Measurements from ENCODE around the gene WDR41.

WDR41 gene

DNA sequence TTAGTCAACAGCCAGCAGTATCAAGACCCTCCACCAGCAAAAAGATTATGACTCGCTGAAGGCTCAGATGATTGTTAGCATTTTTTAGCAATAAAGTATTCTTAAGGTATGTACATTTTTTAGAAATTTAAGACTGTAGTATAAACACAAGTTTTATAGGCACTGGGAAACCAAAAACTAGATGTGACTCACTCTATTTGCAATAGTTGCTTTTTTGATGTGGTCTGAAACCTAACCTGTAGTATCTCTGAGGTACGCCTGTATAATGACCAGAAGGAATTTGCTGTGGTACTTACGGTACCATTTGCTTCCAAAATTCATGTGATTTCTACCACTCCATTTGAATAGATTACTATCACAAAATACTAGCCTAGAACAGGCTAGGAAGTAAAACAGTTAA is 60.8 kb downstream of the WDR41 start:
- DNase-seq (ENCODE audit: low read depth in 1 of 2, low spot score in 1 of 2) = no peak

DNA sequence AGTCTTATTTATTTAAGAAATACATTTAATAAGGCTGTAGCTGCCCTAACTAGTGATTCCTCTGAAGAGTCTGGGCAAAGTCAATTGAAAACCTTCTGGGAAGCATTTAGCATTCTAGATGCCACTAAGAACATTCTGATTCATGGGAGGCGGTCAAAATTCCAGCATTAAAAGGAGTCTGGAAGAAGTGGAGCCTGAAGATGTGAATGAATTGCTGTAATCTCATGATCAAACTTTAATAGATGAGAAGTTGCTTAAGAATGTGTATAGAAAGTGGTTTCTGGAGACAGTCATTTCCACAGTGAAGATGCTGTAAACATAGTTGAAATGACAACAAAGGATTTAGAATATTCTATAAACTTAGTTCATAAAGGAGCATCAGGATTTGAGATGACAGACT is 61.4 kb downstream of the WDR41 start:
- no peak for DNase-seq (ENCODE audit: low read depth in 1 of 2, low spot score in 1 of 2)
- no peak for TF ChIP-seq JUND (IDR thresholded peaks at IDR 0.05; ENCODE audit: low read depth)
- in situ Hi-C loops (cut with HindIII; ENCODE audit: low pct_unique_long_range_greater_than_20kb, low sequenced_read_pairs) = no loop called here

More for the DNA sequence above, 60.8 kb downstream of the WDR41 start:
- in situ Hi-C loops (cut with HindIII; ENCODE audit: low pct_unique_long_range_greater_than_20kb, low sequenced_read_pairs) = no loop called here
- TF ChIP-seq JUND (IDR thresholded peaks at IDR 0.05; ENCODE audit: low read depth) = no peak

DNA sequence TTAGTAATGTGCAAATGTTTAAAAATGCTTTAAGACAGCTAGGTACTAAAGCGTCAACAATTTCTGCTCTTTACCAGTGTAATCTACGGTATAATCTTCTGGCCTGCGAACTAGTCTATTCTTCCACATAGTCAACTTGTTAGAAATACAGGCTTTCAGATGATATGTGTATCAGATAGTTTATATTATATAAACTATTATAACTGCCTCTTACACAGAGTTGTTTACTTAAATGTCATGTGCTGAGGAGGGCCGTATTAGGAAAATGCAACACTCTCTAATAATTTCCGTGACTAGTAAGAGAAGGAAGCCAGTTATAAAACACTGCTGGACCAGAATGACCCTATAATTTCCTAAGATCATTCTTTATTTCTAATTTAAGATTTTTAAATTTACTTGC is 63.6 kb downstream of the WDR41 start:
- in situ Hi-C loops (cut with HindIII; ENCODE audit: low pct_unique_long_range_greater_than_20kb, low sequenced_read_pairs) = no loop called here
- TF ChIP-seq JUND (IDR thresholded peaks at IDR 0.05; ENCODE audit: low read depth) = no peak
- DNase-seq (ENCODE audit: low read depth in 1 of 2, low spot score in 1 of 2) = no peak

DNA sequence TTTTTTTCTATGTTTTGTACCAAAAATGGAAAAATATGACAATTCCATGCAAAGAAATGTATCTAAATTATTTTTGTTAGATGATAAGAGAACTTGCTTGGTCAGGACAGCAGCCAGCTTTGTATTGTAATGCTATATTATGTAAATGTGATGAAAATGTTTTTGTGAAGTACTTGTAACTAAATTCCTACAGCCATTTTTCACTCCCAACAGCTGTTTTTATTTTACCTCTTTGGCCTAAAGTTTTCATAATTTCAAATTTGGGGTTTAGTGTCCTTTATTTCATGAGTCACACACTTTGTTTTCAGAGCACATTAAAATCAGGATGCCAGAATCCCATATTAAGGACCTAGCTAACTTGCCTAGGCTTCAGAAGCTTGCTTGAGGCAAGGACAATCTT is 64.1 kb downstream of the WDR41 start:
- DNase-seq (ENCODE audit: low read depth in 1 of 2, low spot score in 1 of 2) = no peak
- in situ Hi-C loops (cut with HindIII; ENCODE audit: low pct_unique_long_range_greater_than_20kb, low sequenced_read_pairs) = no loop called here
- no peak for TF ChIP-seq JUND (IDR thresholded peaks at IDR 0.05; ENCODE audit: low read depth)

DNA sequence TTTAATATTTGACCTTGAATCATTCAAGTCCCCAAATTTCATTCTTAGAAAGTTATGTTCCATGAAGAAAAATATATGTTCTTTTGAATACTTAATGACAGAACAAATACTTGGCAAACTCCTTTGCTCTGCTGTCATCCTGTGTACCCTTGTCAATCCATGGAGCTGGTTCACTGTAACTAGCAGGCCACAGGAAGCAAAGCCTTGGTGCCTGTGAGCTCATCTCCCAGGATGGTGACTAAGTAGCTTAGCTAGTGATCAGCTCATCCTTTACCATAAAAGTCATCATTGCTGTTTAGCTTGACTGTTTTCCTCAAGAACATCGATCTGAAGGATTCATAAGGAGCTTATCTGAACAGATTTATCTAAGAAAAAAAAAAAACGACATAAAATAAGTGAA is 65.4 kb downstream of the WDR41 start:
- no peak for TF ChIP-seq JUND (IDR thresholded peaks at IDR 0.05; ENCODE audit: low read depth)
- no peak for DNase-seq (ENCODE audit: low read depth in 1 of 2, low spot score in 1 of 2)
- in situ Hi-C loops (cut with HindIII; ENCODE audit: low pct_unique_long_range_greater_than_20kb, low sequenced_read_pairs) = no loop called here

DNA sequence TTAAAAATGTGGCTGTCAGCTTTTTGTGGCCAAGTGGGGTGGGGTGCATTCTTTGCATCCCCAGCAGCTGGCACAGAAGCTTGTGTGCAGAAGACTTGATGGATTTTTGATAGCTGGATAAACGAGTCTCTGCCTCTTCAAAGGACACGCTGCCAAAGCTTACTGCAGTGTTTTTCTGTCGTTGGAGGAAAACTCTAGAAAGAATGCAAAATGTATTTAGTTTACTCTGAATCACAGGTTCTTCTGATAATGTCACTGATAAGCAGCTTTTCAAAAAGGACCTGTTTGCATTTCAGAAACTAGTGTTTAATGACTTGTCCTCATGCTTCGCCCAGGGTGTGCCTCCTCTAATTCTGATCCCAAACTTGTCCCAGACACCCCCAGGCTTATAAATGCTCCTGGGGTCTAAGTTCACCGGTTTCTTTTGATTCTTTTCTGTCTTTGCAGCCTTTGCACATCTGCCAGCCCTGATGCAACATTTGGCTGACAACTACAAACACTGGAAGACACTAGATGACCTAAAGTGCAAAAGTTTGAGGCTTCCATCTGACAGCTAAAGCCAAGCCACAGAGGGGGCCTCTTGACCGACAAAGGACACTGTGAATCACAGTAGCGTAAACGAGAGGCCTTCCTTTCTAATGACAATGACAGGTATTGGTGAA is 66.0 kb downstream of the WDR41 start:
- TF ChIP-seq JUND (IDR thresholded peaks at IDR 0.05; ENCODE audit: low read depth) = no peak
- DNase-seq (ENCODE audit: low read depth in 1 of 2, low spot score in 1 of 2) = no peak
- in situ Hi-C loops (cut with HindIII; ENCODE audit: low pct_unique_long_range_greater_than_20kb, low sequenced_read_pairs) = no loop called here

DNA sequence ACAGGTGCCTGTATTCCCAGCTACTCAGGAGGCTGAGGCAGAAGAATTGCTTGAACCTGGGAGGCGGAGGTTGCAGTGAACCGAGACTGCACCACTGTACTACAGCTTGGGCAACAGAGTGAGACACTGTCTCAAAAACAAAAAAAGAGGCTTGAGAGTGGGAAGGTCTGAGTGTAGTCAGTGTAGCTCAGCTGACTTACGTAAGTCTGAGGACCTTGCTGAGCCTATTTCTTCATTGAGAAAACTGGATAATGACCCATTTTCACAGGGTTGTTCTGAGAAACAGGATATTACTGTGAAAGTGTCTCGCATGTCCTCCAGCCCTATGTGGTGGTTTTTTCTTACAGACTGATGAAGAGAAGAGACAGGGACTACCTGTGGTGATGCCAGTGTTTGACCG is 66.7 kb downstream of the WDR41 start:
- DNase-seq (ENCODE audit: low read depth in 1 of 2, low spot score in 1 of 2) = no peak
- in situ Hi-C loops (cut with HindIII; ENCODE audit: low pct_unique_long_range_greater_than_20kb, low sequenced_read_pairs) = no loop called here
- no peak for TF ChIP-seq JUND (IDR thresholded peaks at IDR 0.05; ENCODE audit: low read depth)

DNA sequence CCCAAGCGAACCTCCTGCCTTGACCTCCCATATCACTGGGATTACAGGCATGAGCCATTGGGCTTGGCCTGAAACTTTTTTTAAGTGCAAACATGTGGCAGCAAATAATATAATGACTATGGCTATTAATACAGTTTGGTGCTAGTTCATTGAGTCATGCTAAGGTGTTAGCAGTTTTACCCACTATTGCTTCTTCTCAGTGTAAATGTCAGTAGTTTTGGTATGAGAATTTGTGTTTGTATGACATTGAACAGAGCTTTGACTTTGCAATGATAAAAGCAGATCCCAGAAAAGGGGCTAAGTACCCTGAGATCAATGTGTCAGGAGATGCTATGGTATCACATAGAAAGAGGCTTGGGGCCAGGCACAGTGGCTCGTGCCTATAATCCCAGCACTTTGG is 67.2 kb downstream of the WDR41 start:
- in situ Hi-C loops (cut with HindIII; ENCODE audit: low pct_unique_long_range_greater_than_20kb, low sequenced_read_pairs) = no loop called here
- DNase-seq (ENCODE audit: low read depth in 1 of 2, low spot score in 1 of 2) = no peak
- TF ChIP-seq JUND (IDR thresholded peaks at IDR 0.05; ENCODE audit: low read depth) = no peak

DNA sequence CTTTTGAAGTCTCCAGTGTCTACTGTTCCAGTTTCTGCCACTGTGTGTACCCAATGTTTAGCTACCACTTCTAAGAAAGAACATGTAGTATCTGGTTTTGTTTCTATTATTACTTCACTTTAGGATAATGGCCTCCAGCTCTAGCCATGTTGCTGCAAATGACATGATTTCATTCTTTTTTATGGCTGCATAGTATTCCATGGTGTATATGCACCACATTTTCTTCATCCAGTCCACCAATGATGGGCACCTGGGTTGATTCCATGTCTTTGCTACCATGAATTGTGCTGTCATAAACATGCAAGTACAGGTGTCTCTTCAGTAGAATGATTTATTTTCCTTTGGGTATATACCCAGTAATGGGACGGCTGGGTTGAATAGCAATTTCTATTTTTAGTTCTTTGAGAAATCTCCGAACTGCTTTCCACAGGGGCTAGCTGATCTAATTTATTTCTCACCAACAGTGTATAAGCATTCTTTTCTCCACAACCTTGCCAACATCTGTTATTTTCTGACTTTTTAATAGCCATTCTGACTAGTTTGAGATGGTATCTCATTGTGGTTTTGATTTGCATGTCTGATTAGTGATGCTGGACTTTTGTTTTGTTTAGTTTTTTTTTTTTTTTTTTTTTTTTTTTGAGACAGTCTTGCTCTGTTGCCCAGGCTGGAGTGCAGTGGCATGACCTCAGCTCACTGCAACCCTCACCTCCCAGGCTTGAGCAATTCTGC is 68.9 kb downstream of the WDR41 start:
- in situ Hi-C loops (cut with HindIII; ENCODE audit: low pct_unique_long_range_greater_than_20kb, low sequenced_read_pairs) = no loop called here
- TF ChIP-seq JUND (IDR thresholded peaks at IDR 0.05; ENCODE audit: low read depth) = no peak
- DNase-seq (ENCODE audit: low read depth in 1 of 2, low spot score in 1 of 2) = no peak

DNA sequence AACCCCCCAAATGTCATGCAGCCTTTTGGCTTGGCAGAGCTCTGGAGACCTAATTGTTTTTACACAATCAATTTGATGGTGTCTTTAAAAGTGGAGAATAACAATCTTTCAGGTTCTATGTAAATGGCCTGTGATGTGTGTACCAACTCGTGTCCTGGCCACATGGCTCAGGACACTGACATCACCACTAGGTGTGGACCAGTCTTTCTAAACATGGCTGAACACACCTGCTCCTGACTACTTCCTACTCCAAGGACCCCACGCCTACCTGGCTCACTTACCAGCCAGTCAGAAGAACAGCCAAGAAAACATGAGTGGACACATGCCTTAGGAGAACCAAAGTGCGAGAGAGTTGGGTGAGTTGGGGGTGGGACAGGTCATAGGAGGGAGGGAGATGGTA is 71.2 kb downstream of the WDR41 start:
- TF ChIP-seq JUND (IDR thresholded peaks at IDR 0.05; ENCODE audit: low read depth) = no peak

DNA sequence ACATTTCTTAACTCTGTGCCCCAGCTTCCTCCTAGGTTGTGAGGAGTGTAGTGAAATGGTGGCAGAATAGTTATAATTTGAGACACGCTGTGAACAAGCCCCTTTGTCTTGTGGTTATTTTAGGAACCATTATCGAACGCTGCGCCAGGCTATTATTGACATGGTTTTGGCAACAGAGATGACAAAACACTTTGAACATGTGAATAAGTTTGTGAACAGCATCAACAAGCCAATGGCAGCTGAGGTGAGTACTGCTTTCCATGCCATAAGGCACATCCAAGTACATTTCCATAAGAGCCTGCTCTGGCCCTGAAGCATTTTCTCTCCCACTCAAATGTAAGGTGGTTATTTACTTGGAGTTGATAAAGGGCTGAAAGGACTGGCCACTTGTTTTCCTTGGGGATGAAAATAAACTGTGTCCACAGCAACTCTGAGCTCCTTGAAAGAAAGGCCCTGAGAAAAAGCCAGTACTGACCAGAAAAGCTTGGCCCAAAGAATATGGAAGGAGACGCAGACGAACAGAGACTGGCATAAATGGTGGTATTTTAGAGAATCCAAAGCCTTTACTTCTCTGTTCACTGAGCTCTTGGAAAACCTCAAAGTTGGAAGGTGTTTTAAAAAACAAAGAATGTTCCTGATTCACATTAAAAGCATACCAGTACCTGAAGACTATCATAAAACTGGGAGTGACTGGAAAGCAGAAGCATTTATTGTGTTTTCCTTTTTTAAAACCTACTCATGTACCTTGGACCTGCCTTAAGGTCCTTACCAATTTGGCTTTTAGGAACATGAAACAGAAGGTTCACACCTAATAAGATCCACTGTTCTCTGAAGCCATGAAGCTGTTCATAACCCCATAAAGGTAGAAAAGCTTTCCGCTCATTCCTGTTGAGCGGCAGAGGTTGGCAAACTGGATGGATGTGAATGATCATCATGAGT is 72.2 kb downstream of the WDR41 start:
- in situ Hi-C loops (cut with HindIII; ENCODE audit: low pct_unique_long_range_greater_than_20kb, low sequenced_read_pairs) = no loop called here
- no peak for DNase-seq (ENCODE audit: low read depth in 1 of 2, low spot score in 1 of 2)
- no peak for TF ChIP-seq JUND (IDR thresholded peaks at IDR 0.05; ENCODE audit: low read depth)

More for the DNA sequence above, 71.2 kb downstream of the WDR41 start:
- in situ Hi-C loops (cut with HindIII; ENCODE audit: low pct_unique_long_range_greater_than_20kb, low sequenced_read_pairs) = no loop called here
- no peak for DNase-seq (ENCODE audit: low read depth in 1 of 2, low spot score in 1 of 2)

DNA sequence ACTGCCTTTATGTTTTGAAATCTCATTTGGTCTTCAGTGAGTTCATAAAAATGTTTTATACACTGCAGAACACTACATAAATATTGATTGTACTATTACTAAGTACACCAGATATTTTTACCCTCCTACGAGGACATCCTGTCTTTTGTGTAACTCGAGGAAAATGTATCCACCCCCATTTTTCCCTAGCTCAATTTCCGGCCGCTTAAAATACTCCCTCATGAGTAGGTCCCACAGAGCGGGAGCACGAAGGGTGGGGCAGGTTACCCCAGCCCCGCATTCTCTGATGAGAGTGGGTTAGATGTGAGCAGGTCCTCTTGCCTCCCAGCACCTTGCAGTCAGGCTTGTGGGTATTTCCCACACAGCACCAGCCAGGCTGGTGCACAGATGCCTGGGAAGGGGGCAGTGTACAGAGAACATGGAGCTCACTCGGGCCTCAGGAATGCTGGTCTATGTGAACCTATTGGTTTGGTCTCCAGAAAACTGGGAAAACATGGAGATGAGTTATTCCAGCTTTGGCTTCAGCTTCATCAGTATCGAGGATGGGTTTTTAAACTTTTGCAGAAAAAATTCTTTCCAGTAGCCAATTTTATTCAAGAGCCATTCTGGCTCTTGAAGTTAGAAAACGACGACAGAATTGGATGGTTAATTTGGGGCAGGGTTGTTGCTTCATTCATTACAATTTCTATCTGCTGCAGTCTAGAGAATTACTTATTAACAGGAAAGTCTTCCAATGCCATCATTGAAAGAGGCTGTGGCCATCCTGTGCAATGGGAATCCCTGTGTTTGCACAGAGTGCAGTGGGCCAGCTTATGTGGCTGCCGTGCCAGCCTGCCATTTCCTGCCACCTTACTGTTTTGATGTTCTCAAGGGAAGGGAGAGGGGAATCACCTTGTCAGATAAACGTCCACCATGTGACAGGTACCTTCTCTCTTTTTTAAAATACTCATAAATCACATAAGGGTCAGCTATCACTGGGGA is 73.2 kb downstream of the WDR41 start:
- DNase-seq (ENCODE audit: low read depth in 1 of 2, low spot score in 1 of 2) = no peak
- no peak for TF ChIP-seq JUND (IDR thresholded peaks at IDR 0.05; ENCODE audit: low read depth)
- in situ Hi-C loops (cut with HindIII; ENCODE audit: low pct_unique_long_range_greater_than_20kb, low sequenced_read_pairs) = no loop called here
